ENCODE measurements around the gene ARHGEF11.

Gene ARHGEF11

DNA sequence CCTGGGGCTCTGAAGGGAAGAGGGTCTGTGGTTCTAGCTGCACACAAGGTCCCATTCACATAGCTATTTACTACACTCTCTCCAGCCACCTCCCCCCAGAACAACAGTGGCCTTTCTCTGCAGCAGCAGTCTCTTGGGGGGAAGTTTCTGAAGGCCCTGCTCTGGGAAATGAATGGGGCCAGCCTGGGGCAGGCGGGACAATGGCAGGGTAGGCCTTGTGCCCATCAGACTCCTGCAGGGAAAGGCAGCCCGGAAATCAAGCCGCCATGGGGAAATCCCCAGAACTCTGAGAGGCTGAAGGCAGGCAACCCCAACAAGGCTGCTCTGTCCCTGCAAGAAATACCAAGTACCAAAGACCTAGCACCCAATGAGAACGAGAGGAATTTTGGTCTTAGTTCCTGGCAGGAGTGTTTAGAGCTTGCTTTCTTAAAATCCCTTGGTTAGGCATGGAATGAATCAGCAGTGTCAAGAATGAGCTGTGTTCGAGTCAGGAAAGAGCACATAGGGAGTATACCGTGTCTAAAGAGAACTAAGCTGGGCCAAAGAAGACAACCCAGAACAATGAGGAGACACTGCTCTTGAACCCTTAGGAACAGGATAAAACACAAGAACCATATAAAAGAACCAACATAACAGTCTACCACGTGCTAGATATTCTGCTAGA, 11.3 kb downstream of the ARHGEF11 start:
- in situ Hi-C loops (cut with MboI; ENCODE audit: low pct_unique_long_range_greater_than_20kb, low sequenced_read_pairs, unreplicated experiment): no loop called here
- DNase-seq (ENCODE audit: low spot score): no peak
- TF ChIP-seq, protein P1, sequence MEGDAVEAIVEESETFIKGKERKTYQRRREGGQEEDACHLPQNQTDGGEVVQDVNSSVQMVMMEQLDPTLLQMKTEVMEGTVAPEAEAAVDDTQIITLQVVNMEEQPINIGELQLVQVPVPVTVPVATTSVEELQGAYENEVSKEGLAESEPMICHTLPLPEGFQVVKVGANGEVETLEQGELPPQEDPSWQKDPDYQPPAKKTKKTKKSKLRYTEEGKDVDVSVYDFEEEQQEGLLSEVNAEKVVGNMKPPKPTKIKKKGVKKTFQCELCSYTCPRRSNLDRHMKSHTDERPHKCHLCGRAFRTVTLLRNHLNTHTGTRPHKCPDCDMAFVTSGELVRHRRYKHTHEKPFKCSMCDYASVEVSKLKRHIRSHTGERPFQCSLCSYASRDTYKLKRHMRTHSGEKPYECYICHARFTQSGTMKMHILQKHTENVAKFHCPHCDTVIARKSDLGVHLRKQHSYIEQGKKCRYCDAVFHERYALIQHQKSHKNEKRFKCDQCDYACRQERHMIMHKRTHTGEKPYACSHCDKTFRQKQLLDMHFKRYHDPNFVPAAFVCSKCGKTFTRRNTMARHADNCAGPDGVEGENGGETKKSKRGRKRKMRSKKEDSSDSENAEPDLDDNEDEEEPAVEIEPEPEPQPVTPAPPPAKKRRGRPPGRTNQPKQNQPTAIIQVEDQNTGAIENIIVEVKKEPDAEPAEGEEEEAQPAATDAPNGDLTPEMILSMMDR (IDR thresholded peaks at IDR 0.05; ENCODE audit: extremely low read depth, insufficient read depth, missing control alignments): no peak

GRCh38 chr1:157033357-157033876, 12.1 kb downstream of the ARHGEF11 start:
- in situ Hi-C loops (cut with MboI; ENCODE audit: low pct_unique_long_range_greater_than_20kb, low sequenced_read_pairs, unreplicated experiment): no loop called here
- TF ChIP-seq, protein P1 (IDR thresholded peaks at IDR 0.05; ENCODE audit: extremely low read depth, insufficient read depth, missing control alignments): no peak
- DNase-seq (ENCODE audit: low spot score): no peak

GRCh38 chr1:157032303-157032702, 13.2 kb downstream of the ARHGEF11 start:
- TF ChIP-seq, protein P1 (IDR thresholded peaks at IDR 0.05; ENCODE audit: extremely low read depth, insufficient read depth, missing control alignments): no peak
- in situ Hi-C loops (cut with MboI; ENCODE audit: low pct_unique_long_range_greater_than_20kb, low sequenced_read_pairs, unreplicated experiment): no loop called here

GRCh38 chr1:157030728-157031127, 14.8 kb downstream of the ARHGEF11 start:
- DNase-seq (ENCODE audit: low spot score): no peak
- TF ChIP-seq, protein P1 (IDR thresholded peaks at IDR 0.05; ENCODE audit: extremely low read depth, insufficient read depth, missing control alignments): no peak
- in situ Hi-C loops (cut with MboI; ENCODE audit: low pct_unique_long_range_greater_than_20kb, low sequenced_read_pairs, unreplicated experiment): no loop called here

More at GRCh38 chr1:157032303-157032702, 13.2 kb downstream of the ARHGEF11 start:
- DNase-seq (ENCODE audit: low spot score): no peak

DNA sequence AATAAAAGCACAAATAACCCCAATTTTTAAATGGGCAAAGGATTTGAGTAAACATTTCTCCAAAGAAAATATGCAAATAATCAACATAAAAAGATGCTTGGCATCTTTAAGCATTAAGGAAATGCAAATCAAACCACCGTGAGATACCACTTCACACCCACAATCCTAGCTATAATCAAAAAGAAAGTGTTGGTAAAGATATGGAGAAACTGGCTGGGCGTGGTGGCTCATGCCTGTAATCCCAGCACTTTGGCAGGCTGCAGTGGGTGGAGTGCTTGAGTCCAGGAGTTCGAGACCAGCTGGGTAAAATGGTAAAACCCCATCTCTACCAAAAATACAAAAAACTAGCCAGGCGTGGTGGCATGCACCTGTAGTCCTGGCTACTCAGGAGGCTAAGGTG, 16.9 kb downstream of the ARHGEF11 start:
- no peak for DNase-seq (ENCODE audit: low spot score)
- in situ Hi-C loops (cut with MboI; ENCODE audit: low pct_unique_long_range_greater_than_20kb, low sequenced_read_pairs, unreplicated experiment): no loop called here

DNA sequence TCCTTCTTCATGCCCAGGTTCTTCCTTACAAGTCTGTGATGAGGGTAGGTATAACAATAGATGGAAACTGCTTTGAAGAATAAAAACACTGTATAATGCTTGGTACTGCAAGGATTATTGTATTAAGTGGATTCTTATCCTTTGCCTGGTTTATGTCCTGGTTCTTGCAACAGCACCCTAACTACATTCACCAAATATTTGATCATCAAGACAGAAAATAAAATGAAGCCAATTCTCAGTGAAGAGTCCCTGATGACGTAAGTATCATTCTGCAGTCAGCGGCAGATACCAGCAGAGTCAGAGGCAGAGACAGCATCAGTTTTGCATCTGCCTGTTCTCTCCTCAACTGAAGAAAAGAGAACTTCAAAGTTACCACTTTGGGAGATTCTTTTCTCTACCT, 19.7 kb downstream of the ARHGEF11 start:
- in situ Hi-C loops (cut with MboI; ENCODE audit: low pct_unique_long_range_greater_than_20kb, low sequenced_read_pairs, unreplicated experiment): no loop called here
- TF ChIP-seq, protein P1 (IDR thresholded peaks at IDR 0.05; ENCODE audit: extremely low read depth, insufficient read depth, missing control alignments): no peak
- no peak for DNase-seq (ENCODE audit: low spot score)

More for the DNA sequence above, 16.9 kb downstream of the ARHGEF11 start:
- TF ChIP-seq, protein P1 (IDR thresholded peaks at IDR 0.05; ENCODE audit: extremely low read depth, insufficient read depth, missing control alignments): no peak
